GM21515 (cell line): ENCODE data around the gene KLHDC2.
"Not testable (repeated sequence)": the region's sequence is repeated elsewhere in the genome, so short reads cannot be mapped to it uniquely, and the experiment has no call there.

Source experiments
- ATAC-seq: cut with Tn5 transposase; IDR thresholded peaks from one replicate; pipeline ENCODE4 v1.9.1; 2021; ENCODE audit not compliant: unreplicated experiment

Gene KLHDC2, protein sequence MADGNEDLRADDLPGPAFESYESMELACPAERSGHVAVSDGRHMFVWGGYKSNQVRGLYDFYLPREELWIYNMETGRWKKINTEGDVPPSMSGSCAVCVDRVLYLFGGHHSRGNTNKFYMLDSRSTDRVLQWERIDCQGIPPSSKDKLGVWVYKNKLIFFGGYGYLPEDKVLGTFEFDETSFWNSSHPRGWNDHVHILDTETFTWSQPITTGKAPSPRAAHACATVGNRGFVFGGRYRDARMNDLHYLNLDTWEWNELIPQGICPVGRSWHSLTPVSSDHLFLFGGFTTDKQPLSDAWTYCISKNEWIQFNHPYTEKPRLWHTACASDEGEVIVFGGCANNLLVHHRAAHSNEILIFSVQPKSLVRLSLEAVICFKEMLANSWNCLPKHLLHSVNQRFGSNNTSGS

DNA sequence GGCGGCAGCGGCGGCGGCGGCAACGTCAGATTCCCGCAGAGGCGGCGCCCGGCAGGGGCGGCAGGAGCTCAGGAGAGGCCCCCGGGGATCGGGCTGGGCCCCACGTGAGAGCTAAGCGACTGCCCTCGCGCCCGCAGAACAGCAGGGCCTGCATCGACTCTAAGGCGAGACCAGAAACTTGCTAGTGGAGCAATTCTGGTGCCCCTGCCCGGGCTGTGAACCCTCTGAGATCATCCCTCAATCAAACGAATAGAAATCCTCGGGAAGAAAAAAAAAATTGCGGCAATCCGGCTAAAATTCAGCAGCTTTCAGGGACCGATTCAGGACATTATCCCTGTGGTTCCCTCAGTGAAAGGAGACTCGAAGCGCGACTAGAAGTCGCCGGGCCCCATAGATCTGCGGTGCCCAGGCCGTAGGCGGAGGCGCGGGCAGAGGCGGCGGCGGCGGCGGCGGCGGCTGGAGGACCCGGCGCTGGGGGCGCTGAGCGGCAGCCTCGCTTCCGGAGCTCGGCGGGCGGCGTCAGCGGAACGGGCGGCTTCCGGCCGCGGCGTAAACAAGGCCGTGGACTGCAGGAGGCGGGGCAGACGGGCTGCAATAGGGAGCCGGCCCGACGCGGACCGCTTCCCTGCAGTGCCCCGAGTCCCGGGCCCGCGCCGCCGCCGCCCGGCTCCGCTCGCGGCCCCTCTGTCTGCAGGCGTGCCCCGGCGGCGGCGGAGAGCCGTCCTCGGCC lies at the start of gene KLHDC2:
KLHDC2 (plus strand) TSS at position 583 of the 730 bp plus-strand sequence. CDS start 316 bp downstream, outside the sequence.
- ATAC-seq = peak; percentile 97

DNA sequence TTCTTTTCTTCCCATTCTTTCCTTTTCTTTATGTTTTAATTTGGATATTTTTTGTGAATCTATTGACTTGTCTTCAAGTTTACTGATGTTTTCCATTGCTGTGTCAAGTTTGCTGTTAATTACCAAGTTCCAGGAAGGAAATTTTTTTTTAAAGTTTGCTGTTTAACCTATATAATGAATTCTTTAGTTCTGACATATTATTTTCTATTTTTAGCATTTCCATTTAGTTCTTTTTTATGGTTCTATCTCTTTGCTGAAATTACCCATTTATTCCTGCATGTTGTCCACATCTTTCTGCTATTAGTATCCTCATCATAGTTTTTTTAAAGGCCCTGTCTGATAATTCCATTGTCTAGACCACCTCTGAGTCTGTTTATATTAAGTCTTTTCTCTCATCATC lies 47.2 kb upstream of the KLHDC2 start:
- no peak for ATAC-seq

DNA sequence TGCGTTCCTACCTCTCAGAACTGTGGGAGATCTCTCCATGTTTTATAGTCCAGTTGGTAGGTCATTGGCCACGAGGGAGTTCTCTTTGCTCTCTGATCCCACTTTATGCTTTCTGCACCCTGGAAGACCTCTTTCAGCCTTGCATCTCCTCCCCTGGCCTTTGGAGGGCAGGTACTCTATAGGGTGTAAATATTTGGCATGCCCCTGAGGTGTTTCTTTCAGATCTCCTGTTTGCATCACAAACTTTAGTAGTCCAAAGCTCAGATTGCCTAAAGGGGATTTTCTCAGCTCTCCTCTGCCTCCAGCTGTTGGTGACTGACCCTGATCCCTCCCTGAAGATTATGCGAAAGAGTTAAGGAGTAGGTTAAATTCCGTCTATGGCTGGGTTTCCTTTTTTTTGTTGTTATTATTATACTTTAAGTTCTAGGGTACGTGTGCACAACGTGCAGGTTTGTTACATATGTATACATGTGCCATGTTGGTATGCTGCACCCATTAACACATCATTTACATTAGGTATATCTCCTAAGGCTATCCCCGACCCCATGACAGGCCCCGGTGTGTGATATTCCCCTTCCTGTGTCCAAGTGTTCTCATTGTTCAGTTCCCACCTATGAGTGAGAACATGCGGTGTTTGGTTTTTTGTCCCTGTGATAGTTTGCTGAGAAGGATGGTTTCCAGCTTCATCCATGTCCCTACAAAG lies 46.1 kb upstream of the KLHDC2 start:
- not testable (repeated sequence) for ATAC-seq

DNA sequence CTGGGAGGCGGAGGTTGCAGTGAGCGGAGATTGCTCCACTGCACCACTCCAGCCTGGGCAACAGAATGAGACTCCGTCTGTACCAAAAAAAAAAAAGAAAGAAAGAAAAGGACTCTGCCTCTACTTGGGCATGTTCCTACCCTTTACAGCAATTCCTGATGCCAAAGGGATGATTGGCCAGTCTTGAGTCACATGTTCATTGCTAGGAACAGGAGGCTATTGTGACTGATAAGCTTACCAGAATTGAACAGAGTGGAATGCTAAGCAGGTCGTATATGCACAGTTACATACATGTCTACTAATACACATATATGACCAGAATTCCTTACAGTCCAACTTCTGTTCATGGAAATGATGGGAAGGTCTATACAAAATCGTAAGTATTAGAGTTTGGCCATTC lies 40.8 kb upstream of the KLHDC2 start:
- ATAC-seq = no peak

DNA sequence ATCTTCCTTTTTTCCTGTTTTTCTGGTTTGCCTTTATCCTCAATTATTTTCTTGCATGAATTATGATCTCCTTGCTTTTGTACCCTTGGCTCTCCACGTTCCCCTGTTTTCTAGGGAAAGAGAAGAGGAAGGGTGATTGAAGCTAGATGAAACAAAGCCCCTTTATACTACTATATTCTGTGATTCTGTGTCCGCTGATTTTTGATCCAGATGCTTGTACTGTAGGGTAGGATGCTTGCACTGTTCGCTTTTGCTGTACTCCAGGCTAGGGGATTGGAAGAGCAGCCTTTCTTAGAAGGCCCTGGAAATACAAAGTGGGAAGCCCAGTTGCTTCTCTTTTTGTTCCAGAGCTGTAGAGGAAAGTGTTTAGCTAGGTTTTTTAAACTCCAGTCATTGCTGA lies 35.1 kb upstream of the KLHDC2 start:
- ATAC-seq = no peak

DNA sequence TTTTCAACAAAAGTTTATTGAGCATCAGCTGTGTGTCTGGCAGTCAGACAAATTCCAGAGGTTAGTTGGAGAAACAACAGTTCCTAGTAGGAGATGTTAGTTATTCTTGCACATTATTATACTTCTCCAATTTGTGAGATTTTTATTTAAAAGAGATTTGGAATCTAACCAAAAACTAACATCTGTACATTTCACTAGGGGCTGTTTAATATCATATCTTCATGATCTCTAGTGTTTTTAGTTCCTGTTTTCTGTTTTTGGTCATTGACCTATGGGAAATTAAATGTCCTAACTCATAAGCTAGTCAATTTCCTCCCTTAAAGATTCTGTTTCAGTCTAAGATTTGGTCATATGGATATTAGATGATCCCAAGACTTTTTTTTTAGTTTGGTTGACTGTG lies 34.1 kb upstream of the KLHDC2 start:
- no peak for ATAC-seq

DNA sequence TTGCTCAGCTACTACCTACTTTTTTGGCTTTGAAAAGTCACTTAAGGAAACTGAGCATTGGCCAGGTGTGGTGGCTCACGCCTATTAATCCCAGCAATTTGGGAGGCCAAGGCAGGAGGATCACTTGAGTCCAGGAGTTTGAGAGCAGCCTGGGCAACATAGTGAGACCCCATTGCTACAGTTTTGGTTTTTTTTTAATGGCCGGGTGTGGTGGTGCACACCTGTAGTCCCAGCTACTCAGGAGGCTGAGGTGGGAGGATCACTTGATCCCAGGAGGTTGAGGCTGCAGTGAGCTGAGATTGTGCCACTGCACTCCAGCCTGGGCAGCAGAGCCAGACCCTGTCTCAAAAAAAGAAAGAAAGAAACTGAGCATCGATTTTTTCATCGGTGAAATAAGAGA lies 32.3 kb upstream of the KLHDC2 start:
- ATAC-seq = not testable (repeated sequence)

DNA sequence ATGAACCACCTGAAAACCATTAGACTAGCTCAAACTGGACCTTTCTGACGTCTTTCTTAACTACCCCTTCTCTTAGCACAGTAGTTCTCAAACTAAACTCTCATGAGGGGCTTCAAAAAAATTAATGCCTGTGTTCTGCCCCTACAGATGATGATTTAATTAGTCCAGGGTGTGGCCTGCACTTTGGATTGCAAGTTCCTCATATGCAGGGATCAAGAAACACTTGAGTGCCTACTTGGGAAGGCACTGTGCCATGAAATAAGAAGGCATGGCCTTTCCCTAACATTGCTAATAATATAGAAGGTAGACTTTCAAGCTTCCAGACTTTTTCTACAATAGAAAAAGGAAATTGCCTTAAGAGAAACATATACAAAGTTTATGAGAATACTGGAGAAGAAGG lies 22.8 kb upstream of the KLHDC2 start:
- ATAC-seq = no peak

DNA sequence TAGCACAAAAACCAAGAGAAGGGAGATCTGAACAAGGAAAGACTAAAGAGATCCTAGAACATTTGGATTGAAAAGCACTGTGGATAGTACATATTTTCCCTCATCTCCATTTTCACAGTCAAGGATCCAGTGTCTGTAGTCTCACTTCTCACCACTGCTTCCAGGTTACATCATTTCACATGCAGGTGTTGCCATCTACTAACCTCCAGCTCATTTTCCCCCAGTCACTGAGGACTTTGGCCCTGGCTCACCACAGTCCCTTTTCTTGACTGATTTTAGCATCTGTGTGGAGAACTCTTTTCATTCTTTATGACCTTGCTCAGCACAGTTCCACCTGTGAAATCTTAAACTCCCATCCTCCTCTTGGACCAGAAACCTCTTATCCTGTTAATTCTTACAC lies 21.5 kb upstream of the KLHDC2 start:
- not testable (repeated sequence) for ATAC-seq

DNA sequence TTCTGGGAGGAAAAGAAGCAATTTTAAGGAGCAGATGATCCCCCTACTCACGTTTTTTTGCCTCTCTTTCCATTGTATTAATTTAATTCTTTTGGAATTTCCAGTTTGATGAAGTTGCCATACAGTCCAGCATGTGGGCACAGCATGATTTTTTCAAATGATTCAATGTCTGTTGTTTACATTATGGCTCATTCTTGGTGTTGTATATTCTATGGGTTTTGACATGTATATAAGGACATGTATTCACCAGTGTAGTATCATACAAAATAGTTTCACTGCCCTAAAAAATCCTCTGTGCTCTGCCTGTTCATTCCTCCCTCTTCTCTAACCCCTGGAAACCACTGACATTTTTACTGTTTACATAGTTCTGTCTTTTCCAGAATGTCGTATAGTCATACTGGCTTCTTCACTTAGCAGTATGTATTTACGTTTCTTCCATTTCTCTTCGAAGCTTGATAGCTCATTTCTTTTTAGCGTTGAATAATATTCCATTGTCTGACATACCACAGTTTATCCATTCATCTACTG lies 13.3 kb upstream of the KLHDC2 start:
- no peak for ATAC-seq

DNA sequence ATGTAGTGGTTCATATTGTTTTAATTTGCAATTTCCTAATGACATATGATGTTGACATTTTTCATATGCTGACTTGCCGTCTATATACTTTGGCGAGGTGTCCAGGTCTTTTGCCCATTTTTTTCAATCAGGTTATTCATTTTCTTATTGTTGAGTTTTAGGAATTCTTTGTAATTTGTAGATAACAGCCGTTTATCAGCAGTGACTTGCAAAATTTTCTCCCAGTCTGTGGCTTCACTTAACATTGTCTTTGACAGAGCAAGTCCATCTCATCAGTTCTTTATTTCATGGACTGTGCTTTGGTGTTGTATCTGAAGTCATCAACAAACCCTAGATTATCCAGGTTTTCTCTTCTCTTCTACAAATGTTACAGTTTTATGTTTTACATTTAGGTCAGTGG lies 12.6 kb upstream of the KLHDC2 start:
- ATAC-seq = no peak

DNA sequence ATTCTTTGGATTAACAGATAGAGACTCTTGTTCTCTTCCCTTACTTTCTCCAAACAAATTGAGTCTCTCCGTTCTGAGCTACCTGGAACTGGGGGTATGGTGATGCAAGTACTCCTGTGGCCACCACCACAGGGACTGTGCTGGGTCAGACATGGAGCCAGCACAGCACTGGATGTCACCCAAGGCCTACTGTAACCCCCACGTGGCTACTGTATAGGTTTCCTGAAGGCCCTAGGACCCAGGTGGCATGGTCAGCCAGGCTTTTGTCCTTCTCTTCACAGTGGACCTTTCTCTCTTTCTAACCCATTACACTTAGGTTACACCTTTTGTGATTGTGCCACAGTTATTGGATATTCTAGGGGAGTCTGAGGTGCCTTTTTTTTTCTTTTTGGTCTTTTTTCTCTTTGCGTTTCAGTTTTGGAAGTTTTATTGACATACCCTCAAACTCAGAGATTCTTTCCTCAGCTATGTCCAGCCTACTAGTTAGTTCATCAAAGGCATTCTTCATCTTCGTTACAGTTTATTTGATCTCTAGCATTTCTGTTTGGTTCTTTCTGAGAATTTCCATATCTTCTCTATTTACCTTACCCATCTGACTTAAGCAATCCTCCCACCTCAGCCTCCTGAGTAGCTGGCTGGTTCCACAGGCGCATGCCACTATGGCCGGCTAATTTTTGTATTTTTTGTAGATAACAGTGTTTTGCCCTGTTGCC lies 6.0 kb upstream of the KLHDC2 start:
- ATAC-seq = no peak

DNA sequence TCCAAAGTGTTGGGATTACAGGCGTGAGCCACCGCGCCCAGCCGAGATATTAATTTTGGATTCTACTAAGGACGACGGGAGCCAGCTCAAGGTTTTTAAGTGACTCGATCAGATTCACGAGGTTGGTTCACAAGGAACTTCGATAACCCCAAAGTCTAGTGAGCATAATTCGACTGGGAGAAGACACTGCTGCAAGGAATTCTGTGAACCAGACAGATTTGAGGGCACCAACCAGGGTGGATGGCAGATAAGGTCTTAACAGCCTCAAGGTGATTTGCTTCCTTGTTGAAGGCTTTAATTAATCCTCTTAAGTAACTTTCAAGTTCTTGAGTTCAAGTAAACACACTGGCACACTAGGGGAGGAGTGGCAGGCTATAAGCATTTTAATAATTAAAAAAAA lies 1.1 kb upstream of the KLHDC2 start:
- no peak for ATAC-seq

DNA sequence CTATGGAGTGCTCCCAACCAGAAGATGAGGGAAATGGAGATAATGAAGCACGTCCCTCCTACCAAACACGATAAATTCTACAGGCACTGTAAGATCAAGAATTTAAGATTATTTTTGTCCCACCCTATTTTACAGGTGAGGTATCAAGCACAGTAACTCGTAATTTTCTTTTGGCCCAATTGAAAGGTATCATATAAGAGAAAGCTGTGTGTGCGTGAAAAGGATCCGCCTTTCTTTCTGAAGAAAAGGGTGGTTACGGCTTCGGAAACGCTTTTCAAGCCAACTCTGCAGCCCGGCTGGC lies 733 bp upstream of the KLHDC2 start:
- ATAC-seq = no peak

DNA sequence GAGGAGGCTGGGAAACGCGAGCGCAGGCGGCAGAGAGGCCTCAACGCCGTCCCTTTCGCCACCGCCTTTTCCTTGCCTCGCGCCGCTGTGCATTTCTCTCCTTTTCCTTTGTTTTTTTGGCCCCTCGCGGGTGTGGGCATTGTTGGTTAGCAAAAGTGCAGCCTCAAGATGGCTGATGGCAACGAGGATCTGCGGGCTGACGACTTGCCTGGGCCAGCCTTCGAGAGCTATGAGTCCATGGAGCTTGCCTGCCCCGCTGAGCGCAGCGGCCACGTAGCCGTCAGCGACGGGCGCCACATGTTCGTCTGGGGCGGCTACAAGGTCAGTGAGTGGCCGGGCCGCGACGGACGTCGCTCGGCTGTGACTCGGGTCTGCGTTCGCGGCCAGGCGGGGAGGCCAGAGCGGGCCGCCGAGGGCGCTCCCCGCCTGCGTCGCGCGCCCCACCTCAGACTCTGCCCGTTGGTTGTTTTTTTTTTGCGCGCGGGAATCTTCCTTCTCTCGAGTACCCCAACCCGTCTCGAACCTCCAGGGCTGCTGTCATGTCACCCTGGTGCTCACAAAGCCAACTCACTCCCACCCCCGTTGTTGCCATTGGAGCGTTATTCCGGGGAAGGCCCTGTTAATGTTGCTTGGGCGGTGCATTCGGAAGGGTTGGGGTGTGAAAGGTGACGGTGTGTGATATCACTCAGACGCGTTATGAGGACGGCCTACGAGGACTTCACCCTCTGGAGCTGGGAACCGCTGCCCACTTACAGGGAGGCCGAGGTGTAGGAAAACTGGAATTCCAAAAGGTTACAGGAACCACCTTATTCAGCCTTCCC lies 558 bp downstream of the KLHDC2 start:
- peak; percentile 33 for ATAC-seq

DNA sequence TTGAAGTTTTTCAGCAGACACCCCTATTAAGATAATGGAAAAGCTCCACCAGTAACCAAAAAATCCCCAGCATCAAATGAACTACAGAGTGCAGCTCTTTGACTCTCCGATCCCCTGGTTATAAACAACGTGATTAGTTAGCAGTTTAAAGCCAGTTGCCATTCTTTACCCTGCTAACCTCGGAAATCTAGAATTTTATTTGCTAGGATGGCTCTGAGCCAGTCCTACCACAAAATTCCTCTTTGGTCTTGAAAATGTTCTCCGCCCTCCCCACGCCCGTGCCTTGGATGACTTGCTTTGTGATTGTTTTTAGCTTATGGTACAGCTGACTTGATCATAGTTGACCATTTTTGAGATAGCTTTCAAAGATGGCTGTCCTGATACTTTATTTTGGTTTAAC lies 1.2 kb downstream of the KLHDC2 start:
- no peak for ATAC-seq

DNA sequence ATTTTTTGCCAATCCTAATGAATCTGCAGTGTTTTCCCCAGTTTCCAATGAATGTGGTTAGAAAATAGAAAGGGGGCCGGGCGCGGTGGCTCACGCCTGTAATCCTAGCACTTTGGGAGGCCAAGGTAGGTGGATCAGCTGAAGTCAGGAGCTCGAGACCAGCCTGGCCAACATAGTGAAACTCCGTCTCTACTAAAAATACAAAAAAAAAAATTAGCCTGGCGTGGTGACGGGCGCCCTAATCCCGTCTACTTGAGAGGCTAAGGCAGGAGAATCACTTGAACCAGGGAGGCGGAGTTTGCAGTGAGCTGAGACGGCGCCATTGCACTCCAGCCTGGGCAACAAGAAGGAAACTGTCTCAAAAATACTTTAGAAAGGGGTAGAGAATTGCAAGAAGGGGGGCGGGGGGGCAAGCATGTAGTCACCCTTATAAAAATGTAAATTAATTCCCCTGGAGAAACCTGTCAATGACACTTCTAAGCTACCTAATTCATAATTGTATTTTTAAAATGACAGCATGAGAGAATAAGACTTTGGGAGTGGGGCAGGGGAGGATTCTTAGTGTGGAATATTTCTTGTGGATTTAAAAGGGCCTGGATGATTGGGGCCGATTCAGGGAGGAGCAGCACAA lies 1.7 kb downstream of the KLHDC2 start:
- no peak for ATAC-seq

DNA sequence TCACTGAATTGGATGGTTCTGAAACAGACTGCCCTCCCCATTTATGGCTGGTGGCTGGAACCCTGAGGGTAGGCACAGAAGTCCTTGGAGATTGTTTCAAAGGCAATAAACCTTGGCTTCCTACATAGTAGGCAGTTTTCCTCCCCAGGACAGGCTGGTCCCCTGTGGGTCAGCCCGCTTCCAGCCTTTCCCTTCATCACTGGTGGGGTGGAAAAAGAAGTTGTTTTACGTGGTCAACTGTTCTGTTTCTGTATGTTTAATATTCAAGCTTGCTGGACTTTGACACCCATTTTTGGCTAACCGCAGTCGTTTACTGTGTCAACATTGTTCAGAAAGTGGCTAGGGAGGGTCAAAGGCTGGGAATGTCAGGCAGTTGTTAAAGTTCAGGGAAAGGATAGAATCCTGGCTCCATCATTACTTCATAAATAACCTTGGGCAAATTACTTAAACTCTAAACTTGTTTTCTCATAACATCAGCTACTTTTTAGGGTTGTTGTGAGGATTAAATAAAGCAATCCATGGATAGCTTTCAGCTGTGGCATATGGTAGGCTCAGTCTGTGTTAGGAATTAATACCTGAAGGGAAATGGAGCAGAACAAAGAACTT lies 2.4 kb downstream of the KLHDC2 start:
- ATAC-seq = no peak

DNA sequence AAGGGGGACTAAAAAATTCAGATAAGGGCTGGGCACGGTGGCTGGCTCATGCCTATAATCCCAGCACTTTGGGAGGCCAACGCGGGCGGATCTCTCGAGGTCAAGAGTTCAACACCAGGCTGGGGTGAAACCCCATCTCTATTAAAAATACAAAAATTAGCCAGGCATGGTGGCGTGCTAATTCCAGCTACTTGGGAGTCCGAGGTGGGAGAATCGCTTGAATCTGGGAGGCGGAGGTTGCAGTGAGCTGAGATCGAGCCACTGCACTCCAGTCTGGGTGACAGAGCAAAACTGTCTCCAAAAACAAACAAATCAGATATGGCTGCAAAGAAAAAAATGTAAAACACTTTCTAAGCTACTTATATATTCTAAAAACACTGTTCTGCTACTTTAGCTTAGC lies 3.7 kb downstream of the KLHDC2 start:
- ATAC-seq = not testable (repeated sequence)
